ENCODE data around the gene PLCL2. TPM values are rescaled to one million over a fixed set of nuclear protein-coding genes. Genes with fewer than 3 reads are reported as not detected.

The PLCL2 gene
- total and polyA plus RNA-seq, 7 donors: 4.2 to 32.7 (median 21.9) TPM

DNA sequence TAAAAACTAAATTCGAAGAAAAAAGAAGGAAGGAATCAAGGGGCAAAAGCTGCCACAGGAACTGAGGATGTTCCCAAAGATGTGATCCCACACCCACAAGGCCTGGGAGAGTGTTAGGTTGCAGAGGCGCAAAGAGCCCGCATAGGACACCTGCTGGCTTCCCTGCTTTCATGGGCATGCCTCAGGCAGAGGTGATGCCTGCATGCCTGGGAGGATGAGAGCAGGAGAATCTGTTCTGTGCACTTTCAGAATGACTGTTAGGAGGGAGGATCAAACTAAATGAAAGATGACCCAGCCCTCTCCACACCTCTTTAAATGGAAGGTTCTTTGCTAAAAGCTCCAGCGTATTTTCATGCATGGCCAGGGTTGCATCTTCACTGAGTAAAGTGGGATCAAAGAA is 162.4 kb downstream of the PLCL2 start:
- Histone ChIP-seq H3K27me3 (ENCODE audit: insufficient read depth in 3 of 3, low read length in 2 of 3) (no peaks in the 10 kb centered on the region), H3K4me1 (peaks cover 4% of the 10 kb centered on the region), H3K9me3 (no peaks in the 10 kb centered on the region), H3K27ac (no peak overlapping the region), H3K36me3 (ENCODE audit: insufficient read depth in 1 of 2, low read depth in 1 of 2) (peaks cover 0 to 12% of the 10 kb centered on the region in 2 donors), H3K4me3 (no peak overlapping the region)
- WGBS, 3 donors: 73 to 87% (median 77%) methylated on average over 4 of the region's 4 CpGs
- ATAC-seq (no peak), DNase-seq (no peak)
- TF ChIP-seq, protein P1, sequence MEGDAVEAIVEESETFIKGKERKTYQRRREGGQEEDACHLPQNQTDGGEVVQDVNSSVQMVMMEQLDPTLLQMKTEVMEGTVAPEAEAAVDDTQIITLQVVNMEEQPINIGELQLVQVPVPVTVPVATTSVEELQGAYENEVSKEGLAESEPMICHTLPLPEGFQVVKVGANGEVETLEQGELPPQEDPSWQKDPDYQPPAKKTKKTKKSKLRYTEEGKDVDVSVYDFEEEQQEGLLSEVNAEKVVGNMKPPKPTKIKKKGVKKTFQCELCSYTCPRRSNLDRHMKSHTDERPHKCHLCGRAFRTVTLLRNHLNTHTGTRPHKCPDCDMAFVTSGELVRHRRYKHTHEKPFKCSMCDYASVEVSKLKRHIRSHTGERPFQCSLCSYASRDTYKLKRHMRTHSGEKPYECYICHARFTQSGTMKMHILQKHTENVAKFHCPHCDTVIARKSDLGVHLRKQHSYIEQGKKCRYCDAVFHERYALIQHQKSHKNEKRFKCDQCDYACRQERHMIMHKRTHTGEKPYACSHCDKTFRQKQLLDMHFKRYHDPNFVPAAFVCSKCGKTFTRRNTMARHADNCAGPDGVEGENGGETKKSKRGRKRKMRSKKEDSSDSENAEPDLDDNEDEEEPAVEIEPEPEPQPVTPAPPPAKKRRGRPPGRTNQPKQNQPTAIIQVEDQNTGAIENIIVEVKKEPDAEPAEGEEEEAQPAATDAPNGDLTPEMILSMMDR (IDR thresholded peaks at IDR 0.05): no peak
- intact Hi-C loops (cut with DNase I): loop anchor here (10.0 kb wide), 2 partner anchors 88 to 188 kb away; no protein-coding TSS in a partner anchor

DNA sequence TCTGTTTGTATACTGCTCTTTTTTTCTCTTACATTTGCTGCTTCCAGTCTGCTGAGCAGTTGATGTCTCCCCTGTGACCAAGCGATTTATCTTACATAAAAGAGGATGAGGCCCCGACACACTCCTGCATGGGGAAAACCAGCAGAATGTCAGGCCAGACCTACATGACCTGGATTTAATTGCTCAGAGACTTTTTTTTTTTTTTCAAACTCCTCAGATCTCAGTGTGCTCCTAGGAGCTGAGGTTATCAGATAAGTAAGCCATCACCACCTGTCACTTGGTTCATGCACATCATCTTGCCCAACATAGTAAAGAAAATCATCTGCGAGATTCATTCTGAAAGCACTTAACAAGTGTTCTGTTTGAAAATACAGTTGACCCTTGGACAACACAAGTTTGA is 163.1 kb downstream of the PLCL2 start:
- no peak for ATAC-seq
- no peak overlapping the region for H3K4me3 ChIP-seq
- intact Hi-C loops (cut with DNase I): loop anchor here (10.0 kb wide), 2 partner anchors 87 to 187 kb away; no protein-coding TSS in a partner anchor
- WGBS, 3 donors: 70 to 86% (median 72%) methylated on average over 3 of the region's 3 CpGs
- H3K36me3 ChIP-seq (ENCODE audit: insufficient read depth in 1 of 2, low read depth in 1 of 2): peaks cover 0 to 7% of the 10 kb centered on the region in 2 donors
- H3K9me3 ChIP-seq: no peaks in the 10 kb centered on the region
- H3K4me1 ChIP-seq: peaks cover 4% of the 10 kb centered on the region
- DNase-seq: no peak
- no peak overlapping the region for H3K27ac ChIP-seq
- H3K27me3 ChIP-seq (ENCODE audit: insufficient read depth in 3 of 3, low read length in 2 of 3): no peaks in the 10 kb centered on the region
- TF ChIP-seq, protein P1 (IDR thresholded peaks at IDR 0.05): no peak

DNA sequence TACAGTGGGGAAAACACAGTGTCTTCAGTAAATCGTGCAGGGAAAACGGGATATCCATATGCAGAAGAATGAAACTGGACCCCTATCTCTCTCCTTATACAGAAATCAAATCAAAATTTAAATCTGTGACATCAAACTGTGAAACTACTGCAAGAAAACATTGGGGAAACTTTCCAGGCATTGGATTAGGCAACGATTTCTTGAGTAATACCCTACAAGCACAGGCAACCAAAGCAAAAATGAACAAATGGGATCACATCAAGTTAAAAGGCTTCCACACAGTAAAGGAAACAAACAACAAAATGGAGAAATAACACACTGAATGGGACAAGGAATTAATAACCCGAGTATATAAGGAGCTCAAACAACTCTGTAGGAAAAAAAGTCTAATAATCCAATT is 165.3 kb downstream of the PLCL2 start:
- DNase-seq: no peak

DNA sequence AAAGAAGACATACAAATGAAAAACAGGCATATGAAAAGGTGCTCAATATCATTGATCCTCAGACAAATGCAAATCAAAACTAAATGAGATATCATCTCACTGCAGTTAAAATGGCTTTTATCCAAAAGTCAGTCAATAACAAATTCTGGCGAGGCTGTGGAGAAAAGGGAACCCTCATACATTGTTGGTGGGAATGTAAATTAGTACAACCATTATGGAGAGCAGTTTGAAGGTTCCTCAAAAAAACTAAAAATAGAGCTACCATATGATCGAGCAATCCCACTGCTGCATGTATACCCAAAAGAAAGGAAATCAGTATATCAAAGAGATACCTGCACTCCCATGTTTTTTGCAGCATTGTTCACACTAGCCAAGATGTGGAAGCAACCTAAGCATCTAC is 165.8 kb downstream of the PLCL2 start:
- intact Hi-C loops (cut with DNase I): no loop called here
- H3K27ac ChIP-seq: no peak overlapping the region
- peaks cover 7% of the 10 kb centered on the region for H3K9me3 ChIP-seq
- WGBS, 3 donors: 94 to 96% (median 95%) methylated on average over 2 of the region's 2 CpGs
- no peaks in the 10 kb centered on the region for H3K27me3 ChIP-seq (ENCODE audit: insufficient read depth in 3 of 3, low read length in 2 of 3)
- H3K4me3 ChIP-seq: no peak overlapping the region
- ATAC-seq (no peak), DNase-seq (no peak)
- TF ChIP-seq, protein P1 (IDR thresholded peaks at IDR 0.05): no peak
- peaks cover 14% of the 10 kb centered on the region for H3K4me1 ChIP-seq
- H3K36me3 ChIP-seq (ENCODE audit: insufficient read depth in 1 of 2, low read depth in 1 of 2): no peaks in the 10 kb centered on the region

More for the DNA sequence above, 165.3 kb downstream of the PLCL2 start:
- Histone ChIP-seq H3K9me3 (peaks cover 7% of the 10 kb centered on the region), H3K4me1 (peaks cover 9% of the 10 kb centered on the region), H3K36me3 (ENCODE audit: insufficient read depth in 1 of 2, low read depth in 1 of 2) (no peaks in the 10 kb centered on the region), H3K27ac (no peak overlapping the region), H3K27me3 (ENCODE audit: insufficient read depth in 3 of 3, low read length in 2 of 3) (no peaks in the 10 kb centered on the region), H3K4me3 (no peak overlapping the region)
- TF ChIP-seq, protein P1 (IDR thresholded peaks at IDR 0.05): no peak
- 87 to 94% (median 90%) methylated on average over 4 of the region's 4 CpGs for WGBS, 3 donors
- ATAC-seq: no peak
- intact Hi-C loops (cut with DNase I): no loop called here

DNA sequence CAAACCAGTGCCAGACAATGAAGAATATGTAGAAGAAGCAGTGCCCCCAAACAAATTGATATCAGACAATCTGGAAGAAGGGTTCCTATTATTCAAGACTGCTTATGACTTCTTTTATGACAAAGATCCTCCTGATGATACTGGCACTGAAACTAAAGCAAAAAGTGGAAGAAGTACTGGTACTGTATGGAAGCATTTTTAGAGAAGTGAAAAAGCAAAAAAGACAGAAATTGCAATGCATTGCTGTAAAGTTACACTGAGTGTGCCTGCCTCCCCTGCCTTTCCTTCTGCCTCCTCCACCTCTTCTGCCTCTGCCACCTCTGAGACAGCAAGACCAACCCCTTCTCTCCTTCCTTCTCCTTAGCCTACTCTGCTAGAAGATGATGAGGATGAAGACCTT is 167.6 kb downstream of the PLCL2 start:
- Histone ChIP-seq H3K9me3 (peaks cover 7% of the 10 kb centered on the region), H3K4me1 (peaks cover 17% of the 10 kb centered on the region), H3K27ac (no peak overlapping the region), H3K4me3 (no peak overlapping the region), H3K36me3 (ENCODE audit: insufficient read depth in 1 of 2, low read depth in 1 of 2) (no peaks in the 10 kb centered on the region), H3K27me3 (ENCODE audit: insufficient read depth in 3 of 3, low read length in 2 of 3) (no peaks in the 10 kb centered on the region)
- intact Hi-C loops (cut with DNase I): no loop called here
- no peak for DNase-seq
- TF ChIP-seq, protein P1 (IDR thresholded peaks at IDR 0.05): no peak
- ATAC-seq: no peak
